ENCODE results near the gene ASB13. TPM values are rescaled to one million over a fixed set of nuclear protein-coding genes. Genes with fewer than 3 reads are reported as not detected.

ASB13 gene
- total and polyA plus RNA-seq, 2 donors (not counting 1 experiment from before 2014, with no cell fraction given) = 2.5 to 4.4 TPM

DNA sequence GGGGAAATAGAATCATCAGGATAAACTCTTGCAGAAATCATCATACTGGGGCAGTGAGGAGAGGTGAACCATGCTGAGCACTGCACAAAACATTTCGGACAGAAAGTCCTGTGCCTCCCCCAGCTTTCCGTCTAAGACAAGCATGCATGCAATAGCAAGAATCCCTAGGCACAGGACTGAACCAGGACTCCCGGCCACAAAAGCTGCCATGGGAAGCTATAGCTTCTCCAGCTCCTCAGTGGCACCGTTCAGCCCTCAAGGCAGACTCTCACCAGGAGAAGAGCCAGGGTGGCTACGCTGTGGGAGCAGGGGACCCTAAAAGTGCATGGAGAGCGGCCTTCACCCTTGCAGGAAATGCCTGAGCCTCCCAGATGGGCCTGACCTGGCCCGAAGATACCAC is 70.8 kb downstream of the ASB13 start:
- DNase-seq = no peak
- no peak for ATAC-seq (ENCODE audit: low read depth)
- Histone ChIP-seq H3K4me1 (ENCODE audit: control insufficient read depth in 2 of 2, insufficient read depth in 2 of 2, low read length in 2 of 2) (peaks cover 0 to 6% of the 10 kb centered on the region in 2 donors), H4K20me1 (ENCODE audit: control insufficient read depth, insufficient read depth, low read length, poor library complexity, severe bottlenecking) (no peaks in the 10 kb centered on the region), H3K27ac (ENCODE audit: low read length in 2 of 2) (no peak overlapping the region), H3K4me3 (ENCODE audit: control extremely low read depth in 1 of 5, extremely low read depth in 1 of 5, insufficient read depth in 1 of 5, low read depth in 2 of 5, low read length in 4 of 5) (no peak overlapping the region), H3K27me3 (replicated peaks in 1 of 4; ENCODE audit: control extremely low read depth in 1 of 4, control insufficient read depth in 3 of 4, insufficient read depth in 4 of 4, low read length in 3 of 4) (peaks cover 0 to 18% (median 4%) of the 10 kb centered on the region in 4 experiments), H3K9ac (ENCODE audit: low read length) (no peak overlapping the region), H2AFZ (ENCODE audit: insufficient read depth, low read depth, low read length, poor library complexity, severe bottlenecking) (no peak overlapping the region), H3K79me2 (ENCODE audit: control insufficient read depth, insufficient read depth, low read length) (no peaks in the 10 kb centered on the region), H3K9me3 (ENCODE audit: control extremely low read depth in 1 of 3, control insufficient read depth in 2 of 3, insufficient read depth in 1 of 3, low read length in 2 of 3) (peaks cover 0 to 5% (median 0%) of the 10 kb centered on the region in 3 donors), H3K4me2 (replicated peaks; ENCODE audit: low read depth, low read length, poor library complexity, severe bottlenecking) (no peak overlapping the region), H3K36me3 (replicated peaks in 1 of 2; ENCODE audit: control extremely low read depth in 1 of 2, control insufficient read depth in 1 of 2, extremely low read depth in 1 of 2, insufficient read depth in 2 of 2, low read length in 1 of 2) (no peaks in the 10 kb centered on the region)
- Mint-ChIP-seq H3K9me3 (ENCODE audit: insufficient read depth) (no peaks in the 10 kb centered on the region), H3K4me3 (no peak overlapping the region), H3K4me1 (peaks cover 10% of the 10 kb centered on the region), H3K27ac (no peak overlapping the region), H3K27me3 (peaks cover 58% of the 10 kb centered on the region)
- POLR2A ChIA-PET = no interaction called here
- intact Hi-C loops (cut with micrococcal nuclease) = no loop called here
- CTCF ChIA-PET = no interaction called here
- WGBS (ENCODE audit: insufficient coverage) = 70% methylated on average over 7 of the region's 7 CpGs
- TF ChIP-seq EZH2 (IDR thresholded peaks at IDR 0.05; ENCODE audit: borderline replicate concordance, insufficient read depth, low read depth, low read length, poor library complexity, severe bottlenecking) = no peak
- TF ChIP-seq, protein P1, sequence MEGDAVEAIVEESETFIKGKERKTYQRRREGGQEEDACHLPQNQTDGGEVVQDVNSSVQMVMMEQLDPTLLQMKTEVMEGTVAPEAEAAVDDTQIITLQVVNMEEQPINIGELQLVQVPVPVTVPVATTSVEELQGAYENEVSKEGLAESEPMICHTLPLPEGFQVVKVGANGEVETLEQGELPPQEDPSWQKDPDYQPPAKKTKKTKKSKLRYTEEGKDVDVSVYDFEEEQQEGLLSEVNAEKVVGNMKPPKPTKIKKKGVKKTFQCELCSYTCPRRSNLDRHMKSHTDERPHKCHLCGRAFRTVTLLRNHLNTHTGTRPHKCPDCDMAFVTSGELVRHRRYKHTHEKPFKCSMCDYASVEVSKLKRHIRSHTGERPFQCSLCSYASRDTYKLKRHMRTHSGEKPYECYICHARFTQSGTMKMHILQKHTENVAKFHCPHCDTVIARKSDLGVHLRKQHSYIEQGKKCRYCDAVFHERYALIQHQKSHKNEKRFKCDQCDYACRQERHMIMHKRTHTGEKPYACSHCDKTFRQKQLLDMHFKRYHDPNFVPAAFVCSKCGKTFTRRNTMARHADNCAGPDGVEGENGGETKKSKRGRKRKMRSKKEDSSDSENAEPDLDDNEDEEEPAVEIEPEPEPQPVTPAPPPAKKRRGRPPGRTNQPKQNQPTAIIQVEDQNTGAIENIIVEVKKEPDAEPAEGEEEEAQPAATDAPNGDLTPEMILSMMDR (IDR thresholded peaks at IDR 0.05) = no peak

DNA sequence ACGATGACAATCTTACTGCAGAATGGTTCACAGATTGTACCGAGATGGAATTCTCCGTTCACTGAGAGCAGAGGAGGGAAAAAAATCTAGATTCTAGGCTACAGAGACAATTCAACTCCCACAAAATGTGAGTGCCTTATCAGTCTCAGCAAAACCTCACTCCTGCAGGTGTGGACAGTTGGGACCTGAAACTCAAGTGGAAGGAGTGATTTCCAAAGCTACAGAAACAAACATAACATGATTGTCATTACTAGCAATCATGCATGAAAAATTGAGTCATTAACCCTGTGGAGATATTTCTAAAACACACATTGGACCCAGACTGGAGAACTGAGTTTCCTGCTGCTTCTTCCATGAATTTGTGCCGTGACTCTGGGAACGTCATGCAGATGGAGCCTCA is 71.3 kb downstream of the ASB13 start:
- H3K4me3 Mint-ChIP-seq = peak overlapping the region; percentile 13
- DNase-seq = no peak
- POLR2A ChIA-PET = no interaction called here

More for the DNA sequence above, 71.3 kb downstream of the ASB13 start:
- WGBS (ENCODE audit: insufficient coverage) = 75% methylated on average over 2 of the region's 5 CpGs
- H3K79me2 ChIP-seq (ENCODE audit: control insufficient read depth, insufficient read depth, low read length) = no peaks in the 10 kb centered on the region
- H3K4me2 ChIP-seq (replicated peaks; ENCODE audit: low read depth, low read length, poor library complexity, severe bottlenecking) = no peak overlapping the region
- H3K36me3 ChIP-seq (replicated peaks in 1 of 2; ENCODE audit: control extremely low read depth in 1 of 2, control insufficient read depth in 1 of 2, extremely low read depth in 1 of 2, insufficient read depth in 2 of 2, low read length in 1 of 2) = no peaks in the 10 kb centered on the region
- ATAC-seq (ENCODE audit: low read depth) = no peak
- H3K27me3 Mint-ChIP-seq = peaks cover 59% of the 10 kb centered on the region
- H4K20me1 ChIP-seq (ENCODE audit: control insufficient read depth, insufficient read depth, low read length, poor library complexity, severe bottlenecking) = no peaks in the 10 kb centered on the region
- H2AFZ ChIP-seq (ENCODE audit: insufficient read depth, low read depth, low read length, poor library complexity, severe bottlenecking) = no peak overlapping the region
- peaks cover 0 to 6% of the 10 kb centered on the region in 2 donors for H3K4me1 ChIP-seq (ENCODE audit: control insufficient read depth in 2 of 2, insufficient read depth in 2 of 2, low read length in 2 of 2)
- no peak overlapping the region for H3K27ac Mint-ChIP-seq
- no peak overlapping the region for H3K27ac ChIP-seq (ENCODE audit: low read length in 2 of 2)
- CTCF ChIA-PET = no interaction called here
- peaks cover 10% of the 10 kb centered on the region for H3K4me1 Mint-ChIP-seq
- intact Hi-C loops (cut with micrococcal nuclease) = no loop called here
- no peak overlapping the region for H3K4me3 ChIP-seq (ENCODE audit: control extremely low read depth in 1 of 5, extremely low read depth in 1 of 5, insufficient read depth in 1 of 5, low read depth in 2 of 5, low read length in 4 of 5)
- peaks cover 0 to 18% (median 4%) of the 10 kb centered on the region in 4 experiments for H3K27me3 ChIP-seq (replicated peaks in 1 of 4; ENCODE audit: control extremely low read depth in 1 of 4, control insufficient read depth in 3 of 4, insufficient read depth in 4 of 4, low read length in 3 of 4)
- H3K9ac ChIP-seq (ENCODE audit: low read length) = no peak overlapping the region
- H3K9me3 Mint-ChIP-seq (ENCODE audit: insufficient read depth) = no peaks in the 10 kb centered on the region
- peaks cover 0 to 5% (median 0%) of the 10 kb centered on the region in 3 donors for H3K9me3 ChIP-seq (ENCODE audit: control extremely low read depth in 1 of 3, control insufficient read depth in 2 of 3, insufficient read depth in 1 of 3, low read length in 2 of 3)
- no peak for TF ChIP-seq EZH2 (IDR thresholded peaks at IDR 0.05; ENCODE audit: borderline replicate concordance, insufficient read depth, low read depth, low read length, poor library complexity, severe bottlenecking)
- TF ChIP-seq, protein P1 (IDR thresholded peaks at IDR 0.05) = no peak
